ENCODE results near the gene CNTNAP2.

The CNTNAP2 gene

GRCh38 chr7:148045521-148045920 is 1928.9 kb downstream of the CNTNAP2 start:
- Histone ChIP-seq H3K4me2 (ENCODE audit: insufficient read depth, low read length) (no peak overlapping the region), H3K27me3 (ENCODE audit: insufficient read depth, low read length, poor library complexity) (no peaks in the 10 kb centered on the region), H3K36me3 (ENCODE audit: insufficient read depth, low read length) (no peaks in the 10 kb centered on the region), H3K9ac (ENCODE audit: low read depth, low read length) (no peak overlapping the region), H3K27ac (ENCODE audit: low read length) (no peak overlapping the region), H2AFZ (ENCODE audit: low read depth, low read length) (no peak overlapping the region), H3K4me3 (ENCODE audit: low read depth in 1 of 2, low read length in 2 of 2) (no peak overlapping the region), H3K79me2 (ENCODE audit: insufficient read depth, low read length) (no peaks in the 10 kb centered on the region), H3K9me3 (ENCODE audit: insufficient read depth, low read length, severe bottlenecking) (no peaks in the 10 kb centered on the region), H3K4me1 (ENCODE audit: insufficient read depth, low read length) (no peaks in the 10 kb centered on the region), H4K20me1 (ENCODE audit: insufficient read depth, low read length) (no peaks in the 10 kb centered on the region)
- DNase-seq (no peak), ATAC-seq (ENCODE audit: insufficient read depth, low read depth) (no peak)
- no peak for TF ChIP-seq CTCF (IDR thresholded peaks at IDR 0.05; ENCODE audit: borderline replicate concordance, extremely low read depth, low read length, poor library complexity, severe bottlenecking)
- TF ChIP-seq EZH2 (IDR thresholded peaks at IDR 0.05; ENCODE audit: borderline replicate concordance, low read depth, low read length, severe bottlenecking), result no peak

- Histone ChIP-seq H3K4me1 (ENCODE audit: insufficient read depth, low read length) (no peaks in the 10 kb centered on the region), H3K79me2 (ENCODE audit: insufficient read depth, low read length) (no peaks in the 10 kb centered on the region), H3K4me3 (ENCODE audit: low read depth in 1 of 2, low read length in 2 of 2) (no peak overlapping the region), H3K27me3 (ENCODE audit: insufficient read depth, low read length, poor library complexity) (no peaks in the 10 kb centered on the region), H3K9ac (ENCODE audit: low read depth, low read length) (no peak overlapping the region), H3K4me2 (ENCODE audit: insufficient read depth, low read length) (no peak overlapping the region), H3K27ac (ENCODE audit: low read length) (no peak overlapping the region), H3K9me3 (ENCODE audit: insufficient read depth, low read length, severe bottlenecking) (no peaks in the 10 kb centered on the region), H2AFZ (ENCODE audit: low read depth, low read length) (no peak overlapping the region), H3K36me3 (ENCODE audit: insufficient read depth, low read length) (no peaks in the 10 kb centered on the region), H4K20me1 (ENCODE audit: insufficient read depth, low read length) (no peaks in the 10 kb centered on the region)
- ATAC-seq (ENCODE audit: insufficient read depth, low read depth) (no peak), DNase-seq (no peak)
- TF ChIP-seq CTCF (IDR thresholded peaks at IDR 0.05; ENCODE audit: borderline replicate concordance, extremely low read depth, low read length, poor library complexity, severe bottlenecking), result no peak
- no peak for TF ChIP-seq EZH2 (IDR thresholded peaks at IDR 0.05; ENCODE audit: borderline replicate concordance, low read depth, low read length, severe bottlenecking)
Measured at GRCh38 chr7:148049068-148049467, 1932.5 kb downstream of the CNTNAP2 start.

- no peak overlapping the region for H3K4me2 ChIP-seq (ENCODE audit: insufficient read depth, low read length)
Measured at GRCh38 chr7:148050492-148051158, 1934.0 kb downstream of the CNTNAP2 start.

More at GRCh38 chr7:148050492-148051158, 1934.0 kb downstream of the CNTNAP2 start:
- H3K9me3 ChIP-seq (ENCODE audit: insufficient read depth, low read length, severe bottlenecking), result no peaks in the 10 kb centered on the region
- H3K4me1 ChIP-seq (ENCODE audit: insufficient read depth, low read length), result no peaks in the 10 kb centered on the region
- ATAC-seq (ENCODE audit: insufficient read depth, low read depth) (no peak), DNase-seq (no peak)
- H3K9ac ChIP-seq (ENCODE audit: low read depth, low read length), result no peak overlapping the region
- H3K4me3 ChIP-seq (ENCODE audit: low read depth in 1 of 2, low read length in 2 of 2), result no peak overlapping the region
- TF ChIP-seq CTCF (IDR thresholded peaks at IDR 0.05; ENCODE audit: borderline replicate concordance, extremely low read depth, low read length, poor library complexity, severe bottlenecking) (no peak), EZH2 (IDR thresholded peaks at IDR 0.05; ENCODE audit: borderline replicate concordance, low read depth, low read length, severe bottlenecking) (no peak)
- no peaks in the 10 kb centered on the region for H3K27me3 ChIP-seq (ENCODE audit: insufficient read depth, low read length, poor library complexity)
- H4K20me1 ChIP-seq (ENCODE audit: insufficient read depth, low read length), result no peaks in the 10 kb centered on the region
- no peak overlapping the region for H3K27ac ChIP-seq (ENCODE audit: low read length)
- H2AFZ ChIP-seq (ENCODE audit: low read depth, low read length), result no peak overlapping the region
- no peaks in the 10 kb centered on the region for H3K36me3 ChIP-seq (ENCODE audit: insufficient read depth, low read length)
- H3K79me2 ChIP-seq (ENCODE audit: insufficient read depth, low read length), result no peaks in the 10 kb centered on the region
